Measurements from ENCODE around the gene PLAU. TPM values are rescaled to one million over a fixed set of nuclear protein-coding genes. Genes with fewer than 3 reads are reported as not detected.
A peak's percentile ranks its signal among the peaks of the same experiment; 100 is the strongest.

PLAU gene
- total and polyA plus RNA-seq, 9 of the 15 experiments (the other 6 are each of a cell fraction or from before 2014, with no cell fraction given), result 2.1 to 16.9 (median 3.3) TPM

DNA sequence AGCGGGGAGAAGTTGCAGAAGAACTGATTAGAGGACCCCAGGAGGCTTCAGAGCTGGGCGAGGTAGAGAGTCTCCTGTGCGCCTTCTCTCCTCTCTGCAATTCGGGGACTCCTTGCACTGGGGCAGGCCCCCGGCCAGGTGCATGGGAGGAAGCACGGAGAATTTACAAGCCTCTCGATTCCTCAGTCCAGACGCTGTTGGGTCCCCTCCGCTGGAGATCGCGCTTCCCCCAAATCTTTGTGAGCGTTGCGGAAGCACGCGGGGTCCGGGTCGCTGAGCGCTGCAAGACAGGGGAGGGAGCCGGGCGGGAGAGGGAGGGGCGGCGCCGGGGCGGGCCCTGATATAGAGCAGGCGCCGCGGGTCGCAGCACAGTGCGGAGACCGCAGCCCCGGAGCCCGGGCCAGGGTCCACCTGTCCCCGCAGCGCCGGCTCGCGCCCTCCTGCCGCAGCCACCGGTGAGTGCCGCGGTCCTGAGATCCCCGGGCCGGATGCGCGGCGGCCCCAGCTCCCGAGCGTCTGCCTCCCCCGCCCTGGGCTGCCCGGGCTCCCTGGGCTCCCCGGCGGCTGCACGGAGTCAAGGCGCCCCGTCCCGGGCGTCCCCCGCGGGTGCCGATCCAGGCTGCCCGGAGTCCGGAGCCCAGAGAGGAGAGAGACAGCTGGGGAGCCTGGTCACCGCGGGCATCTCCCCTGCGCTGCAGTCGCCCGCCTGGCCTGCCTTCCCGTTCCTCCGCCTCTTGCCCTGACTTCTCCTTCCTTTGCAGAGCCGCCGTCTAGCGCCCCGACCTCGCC, at the start of gene PLAU (continued):
- TF ChIP-seq PPARD (CRISPR knock-in tag; IDR thresholded peaks at IDR 0.05) (no peak), CBX2 (IDR thresholded peaks at IDR 0.05; ENCODE audit: insufficient read depth, low read length, poor library complexity, severe bottlenecking) (no peak), MBD2 (IDR thresholded peaks at IDR 0.05; ENCODE audit: borderline replicate concordance, low read depth) (0 out of 2 replicates have a peak, but pooled peaks have one; percentile 15), CBFA2T3 (IDR thresholded peaks at IDR 0.05) (no peak), FUS (optimal IDR thresholded peaks at IDR 0.05; ENCODE audit: low read depth, low read length) (peak; percentile 51), IFI16 (CRISPR knock-in tag; IDR thresholded peaks at IDR 0.05) (no peak), HLTF (IDR thresholded peaks at IDR 0.05) (no peak), KLF13 (tag; IDR thresholded peaks at IDR 0.05; ENCODE audit: borderline replicate concordance, low read depth) (no peak), FOXP1 (CRISPR knock-in tag; IDR thresholded peaks at IDR 0.05) (no peak), ZNF184 (CRISPR knock-in tag; IDR thresholded peaks at IDR 0.05) (no peak), DACH1 (IDR thresholded peaks at IDR 0.05; ENCODE audit: partially characterized antibody) (no peak), ZNF644 (tag; IDR thresholded peaks at IDR 0.05; ENCODE audit: low read depth) (no peak), FOXA3 (CRISPR knock-in tag; conservative IDR thresholded peaks at IDR 0.05 in 1 of 2, IDR thresholded peaks at IDR 0.05 in 1 of 2) (no peak)
- TF ChIP-seq, protein P1, sequence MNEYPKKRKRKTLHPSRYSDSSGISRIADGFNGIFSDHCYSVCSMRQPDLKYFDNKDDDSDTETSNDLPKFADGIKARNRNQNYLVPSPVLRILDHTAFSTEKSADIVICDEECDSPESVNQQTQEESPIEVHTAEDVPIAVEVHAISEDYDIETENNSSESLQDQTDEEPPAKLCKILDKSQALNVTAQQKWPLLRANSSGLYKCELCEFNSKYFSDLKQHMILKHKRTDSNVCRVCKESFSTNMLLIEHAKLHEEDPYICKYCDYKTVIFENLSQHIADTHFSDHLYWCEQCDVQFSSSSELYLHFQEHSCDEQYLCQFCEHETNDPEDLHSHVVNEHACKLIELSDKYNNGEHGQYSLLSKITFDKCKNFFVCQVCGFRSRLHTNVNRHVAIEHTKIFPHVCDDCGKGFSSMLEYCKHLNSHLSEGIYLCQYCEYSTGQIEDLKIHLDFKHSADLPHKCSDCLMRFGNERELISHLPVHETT (CRISPR knock-in tag; conservative IDR thresholded peaks at IDR 0.05 in 1 of 2, IDR thresholded peaks at IDR 0.05 in 1 of 2), result peak in 1 of 2 experiments; percentile 50; a peak in 2 of 4 replicates
- TF ChIP-seq, protein P2, sequence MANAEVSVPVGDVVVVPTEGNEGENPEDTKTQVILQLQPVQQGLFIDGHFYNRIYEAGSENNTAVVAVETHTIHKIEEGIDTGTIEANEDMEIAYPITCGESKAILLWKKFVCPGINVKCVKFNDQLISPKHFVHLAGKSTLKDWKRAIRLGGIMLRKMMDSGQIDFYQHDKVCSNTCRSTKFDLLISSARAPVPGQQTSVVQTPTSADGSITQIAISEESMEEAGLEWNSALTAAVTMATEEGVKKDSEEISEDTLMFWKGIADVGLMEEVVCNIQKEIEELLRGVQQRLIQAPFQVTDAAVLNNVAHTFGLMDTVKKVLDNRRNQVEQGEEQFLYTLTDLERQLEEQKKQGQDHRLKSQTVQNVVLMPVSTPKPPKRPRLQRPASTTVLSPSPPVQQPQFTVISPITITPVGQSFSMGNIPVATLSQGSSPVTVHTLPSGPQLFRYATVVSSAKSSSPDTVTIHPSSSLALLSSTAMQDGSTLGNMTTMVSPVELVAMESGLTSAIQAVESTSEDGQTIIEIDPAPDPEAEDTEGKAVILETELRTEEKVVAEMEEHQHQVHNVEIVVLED (CRISPR knock-in tag; IDR thresholded peaks at IDR 0.05), result no peak
- TF ChIP-seq, protein P3, sequence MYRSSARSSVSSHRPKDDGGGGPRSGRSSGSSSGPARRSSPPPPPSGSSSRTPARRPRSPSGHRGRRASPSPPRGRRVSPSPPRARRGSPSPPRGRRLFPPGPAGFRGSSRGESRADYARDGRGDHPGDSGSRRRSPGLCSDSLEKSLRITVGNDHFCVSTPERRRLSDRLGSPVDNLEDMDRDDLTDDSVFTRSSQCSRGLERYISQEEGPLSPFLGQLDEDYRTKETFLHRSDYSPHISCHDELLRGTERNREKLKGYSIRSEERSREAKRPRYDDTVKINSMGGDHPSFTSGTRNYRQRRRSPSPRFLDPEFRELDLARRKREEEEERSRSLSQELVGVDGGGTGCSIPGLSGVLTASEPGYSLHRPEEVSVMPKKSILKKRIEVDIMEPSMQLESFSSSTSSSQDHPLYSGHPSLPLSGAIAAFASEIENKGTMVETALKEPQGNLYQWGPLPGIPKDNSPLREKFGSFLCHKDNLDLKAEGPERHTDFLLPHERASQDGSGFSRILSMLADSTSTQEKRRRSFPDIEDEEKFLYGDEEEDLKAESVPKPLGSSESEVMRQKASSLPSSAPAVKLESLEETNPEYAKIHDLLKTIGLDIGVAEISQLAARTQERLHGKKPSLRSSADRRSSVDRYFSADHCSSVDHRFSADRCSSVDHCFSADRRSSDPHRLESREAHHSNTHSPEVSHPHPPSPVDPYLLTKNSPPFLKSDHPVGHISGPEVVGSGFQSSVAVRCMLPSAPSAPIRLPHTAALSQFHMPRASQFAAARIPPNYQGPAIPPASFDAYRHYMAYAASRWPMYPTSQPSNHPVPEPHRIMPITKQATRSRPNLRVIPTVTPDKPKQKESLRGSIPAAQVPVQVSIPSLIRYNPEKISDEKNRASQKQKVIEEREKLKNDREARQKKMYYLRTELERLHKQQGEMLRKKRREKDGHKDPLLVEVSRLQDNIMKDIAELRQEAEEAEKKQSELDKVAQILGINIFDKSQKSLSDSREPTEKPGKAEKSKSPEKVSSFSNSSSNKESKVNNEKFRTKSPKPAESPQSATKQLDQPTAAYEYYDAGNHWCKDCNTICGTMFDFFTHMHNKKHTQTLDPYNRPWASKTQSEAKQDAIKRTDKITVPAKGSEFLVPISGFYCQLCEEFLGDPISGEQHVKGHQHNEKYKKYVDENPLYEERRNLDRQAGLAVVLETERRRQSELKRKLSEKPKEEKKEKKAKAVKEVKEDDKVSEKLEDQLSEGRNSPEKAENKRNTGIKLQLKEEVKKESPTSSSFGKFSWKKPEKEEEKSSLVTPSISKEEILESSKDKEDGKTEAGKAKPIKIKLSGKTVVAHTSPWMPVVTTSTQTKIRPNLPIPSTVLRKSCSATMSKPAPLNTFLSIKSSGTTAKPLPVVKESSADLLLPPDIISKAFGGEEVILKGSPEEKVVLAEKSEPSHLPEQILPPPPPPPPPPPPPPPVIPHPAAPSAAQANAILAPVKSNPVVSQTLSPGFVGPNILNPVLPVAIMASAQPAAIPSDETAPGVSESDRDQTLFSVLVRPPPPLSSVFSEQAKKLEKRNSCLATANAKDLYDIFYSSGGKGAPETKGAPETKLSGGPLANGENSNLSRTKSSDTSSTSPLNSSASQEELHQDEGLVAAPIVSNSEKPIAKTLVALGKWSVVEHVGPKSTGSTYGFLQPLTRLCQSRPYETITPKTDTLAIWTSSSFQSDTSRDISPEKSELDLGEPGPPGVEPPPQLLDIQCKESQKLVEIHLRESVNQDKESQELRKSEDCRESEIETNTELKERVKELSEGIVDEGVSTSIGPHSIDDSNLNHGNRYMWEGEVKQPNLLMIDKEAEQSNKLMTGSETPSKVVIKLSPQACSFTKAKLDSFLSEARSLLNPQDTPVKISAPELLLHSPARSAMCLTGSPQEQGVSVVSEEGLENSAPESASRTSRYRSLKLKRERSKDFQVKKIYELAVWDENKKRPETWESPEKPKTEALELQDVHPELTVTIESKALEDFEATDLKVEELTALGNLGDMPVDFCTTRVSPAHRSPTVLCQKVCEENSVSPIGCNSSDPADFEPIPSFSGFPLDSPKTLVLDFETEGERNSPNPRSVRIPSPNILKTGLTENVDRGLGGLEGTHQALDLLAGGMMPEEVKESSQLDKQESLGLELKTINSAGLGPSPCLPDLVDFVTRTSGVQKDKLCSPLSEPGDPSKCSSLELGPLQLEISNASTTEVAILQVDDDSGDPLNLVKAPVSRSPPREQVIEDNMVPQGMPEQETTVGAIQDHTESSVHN (IDR thresholded peaks at IDR 0.05; ENCODE audit: borderline replicate concordance in 1 of 2, low read depth in 1 of 2), result no peak

Measured in K562 (cell line).